GM06990 (cell line): ENCODE data around the gene AP1M1.

ENCODE experiments used
- DNase-seq: peaks from one replicate; pipeline ENCODE4 v3.0.0-alpha.2; 2011; ENCODE audit not compliant: insufficient read length; ENCODE audit errors: extremely low read depth
- H3K27me3 ChIP-seq: replicated peaks from 2 replicates; pipeline ENCODE4 v1.6.0; 2011; ENCODE audit warnings: low read length; ENCODE audit not compliant: control insufficient read depth, insufficient read depth
- H3K36me3 ChIP-seq: 2 replicates; pipeline ENCODE4 v1.5.1; 2011; ENCODE audit warnings: low read length; ENCODE audit not compliant: control insufficient read depth, insufficient read depth
- H3K4me3 ChIP-seq: replicated peaks from 2 replicates; pipeline ENCODE4 v1.5.1; 2011; ENCODE audit warnings: low read depth, mild to moderate bottlenecking, control low read depth, low read length
- CTCF ChIP-seq: IDR thresholded peaks from 2 replicates; pipeline ENCODE4 v1.5.1; 2011; ENCODE audit warnings: low read length, control low read depth, mild to moderate bottlenecking, inconsistent platforms; ENCODE audit not compliant: insufficient read depth, poor library complexity, severe bottlenecking

AP1M1 gene

GRCh38 chr19:16156904-16157303, 40.8 kb upstream of the AP1M1 start:
- H3K4me3 ChIP-seq = no peak overlapping the region
- no peak for DNase-seq
- TF ChIP-seq CTCF = no peak
- H3K36me3 ChIP-seq = peaks cover 47% of the 10 kb centered on the region
- H3K27me3 ChIP-seq = no peaks in the 10 kb centered on the region

GRCh38 chr19:16157601-16158000, 40.1 kb upstream of the AP1M1 start:
- TF ChIP-seq CTCF = no peak
- Histone ChIP-seq H3K4me3 (no peak overlapping the region), H3K36me3 (peaks cover 43% of the 10 kb centered on the region), H3K27me3 (no peaks in the 10 kb centered on the region)
- DNase-seq = no peak

- no peak for TF ChIP-seq CTCF
- H3K27me3 ChIP-seq = no peaks in the 10 kb centered on the region
- H3K4me3 ChIP-seq = no peak overlapping the region
- DNase-seq = no peak
- peaks cover 24% of the 10 kb centered on the region for H3K36me3 ChIP-seq
Observed at GRCh38 chr19:16159655-16160054, 38.1 kb upstream of the AP1M1 start.

GRCh38 chr19:16160445-16160942, 37.2 kb upstream of the AP1M1 start:
- Histone ChIP-seq H3K36me3 (peaks cover 17% of the 10 kb centered on the region), H3K27me3 (no peaks in the 10 kb centered on the region), H3K4me3 (no peak overlapping the region)
- TF ChIP-seq CTCF = no peak
- peak; percentile 48 for DNase-seq

- Histone ChIP-seq H3K4me3 (no peak overlapping the region), H3K27me3 (no peaks in the 10 kb centered on the region), H3K36me3 (peaks cover 15% of the 10 kb centered on the region)
- TF ChIP-seq CTCF = no peak
- no peak for DNase-seq
Observed at GRCh38 chr19:16160943-16161560, 36.7 kb upstream of the AP1M1 start.

- no peak for TF ChIP-seq CTCF
- peaks cover 12% of the 10 kb centered on the region for H3K36me3 ChIP-seq
- no peak overlapping the region for H3K4me3 ChIP-seq
- H3K27me3 ChIP-seq = no peaks in the 10 kb centered on the region
- DNase-seq = no peak
Observed at GRCh38 chr19:16161840-16162239, 35.9 kb upstream of the AP1M1 start.
